Mesenchymal stem cell (in vitro differentiated cells and primary cell): Measurements from ENCODE around the gene LYRM2.

ENCODE experiments used
- DNase-seq: peaks from one replicate; pipeline ENCODE4 v3.0.0-alpha.2; 2013
- H2AFZ ChIP-seq: one replicate; pipeline ENCODE4 v1.6.1; 2013; ENCODE audit warnings: low read depth, mild to moderate bottlenecking, control low read depth, inconsistent platforms, low read length, moderate library complexity
- H2AK5ac ChIP-seq: 2 replicates; pipeline ENCODE4 v1.6.1; 2013; ENCODE audit warnings: low read length, moderate library complexity, mild to moderate bottlenecking, inconsistent platforms; ENCODE audit not compliant: severe bottlenecking
- H2BK120ac ChIP-seq: one replicate; pipeline ENCODE4 v1.6.1; 2013; ENCODE audit warnings: low read depth, mild to moderate bottlenecking, inconsistent platforms, low read length, moderate library complexity
- H2BK12ac ChIP-seq, 2 experiments: one replicate each; pipeline ENCODE4 v1.6.1; 2013; ENCODE audit warnings: inconsistent platforms in 2 of 2, low read length in 2 of 2, mild to moderate bottlenecking in 2 of 2, moderate library complexity in 2 of 2, control low read depth in 1 of 2
- H2BK15ac ChIP-seq: one replicate; pipeline ENCODE4 v1.6.1; 2013; ENCODE audit warnings: mild to moderate bottlenecking, low read depth, inconsistent platforms; ENCODE audit not compliant: poor library complexity, severe bottlenecking
- H2BK5ac ChIP-seq: 2 replicates; pipeline ENCODE4 v1.6.1; 2013; ENCODE audit warnings: low read depth, mild to moderate bottlenecking, low read length, control low read depth, inconsistent platforms; ENCODE audit not compliant: poor library complexity, severe bottlenecking
- H3K14ac ChIP-seq, 2 experiments: one replicate each; pipeline ENCODE4 v1.6.1; 2013; ENCODE audit warnings: inconsistent platforms in 2 of 2, low read length in 2 of 2, control low read depth in 1 of 2, mild to moderate bottlenecking in 1 of 2, moderate library complexity in 1 of 2
- H3K18ac ChIP-seq, 2 experiments: one replicate each; pipeline ENCODE4 v1.6.1; 2013; ENCODE audit warnings: inconsistent platforms in 2 of 2, low read length in 2 of 2, control low read depth in 1 of 2, low read depth in 1 of 2, mild to moderate bottlenecking in 1 of 2
- H3K23ac ChIP-seq, 2 experiments: one replicate each; pipeline ENCODE4 v1.6.1; 2013; ENCODE audit warnings: inconsistent platforms in 2 of 2, low read length in 2 of 2, mild to moderate bottlenecking in 2 of 2, moderate library complexity in 2 of 2, control low read depth in 1 of 2
- H3K27ac ChIP-seq: 2 replicates; pipeline ENCODE4 v1.5.1; 2013; ENCODE audit warnings: mild to moderate bottlenecking, moderate library complexity, low read length, control low read depth, inconsistent platforms; ENCODE audit not compliant: poor library complexity, severe bottlenecking
- H3K27me3 ChIP-seq, 2 experiments: 2 replicates each; pipeline versions ENCODE4 v1.6.1 to v1.7.0; 2013; ENCODE audit warnings: low read length in 2 of 2, mild to moderate bottlenecking in 2 of 2, moderate library complexity in 2 of 2, control low read depth in 1 of 2, inconsistent platforms in 1 of 2; ENCODE audit not compliant: control insufficient read depth in 1 of 2, insufficient read depth in 1 of 2
- H3K36me3 ChIP-seq, 2 experiments: 2 replicates each; pipeline versions ENCODE4 v1.6.1 to v1.7.0; 2013; ENCODE audit warnings: low read length in 2 of 2, control low read depth in 1 of 2, inconsistent platforms in 1 of 2, low read depth in 1 of 2, mild to moderate bottlenecking in 1 of 2; ENCODE audit not compliant: insufficient read depth in 2 of 2, control insufficient read depth in 1 of 2
- H3K4ac ChIP-seq, 2 experiments: one replicate each; pipeline ENCODE4 v1.6.1; 2013; ENCODE audit warnings: inconsistent platforms in 2 of 2, low read length in 2 of 2, mild to moderate bottlenecking in 2 of 2, moderate library complexity in 2 of 2, control low read depth in 1 of 2, low read depth in 1 of 2
- H3K4me1 ChIP-seq: 2 replicates; pipeline ENCODE4 v1.6.1; 2013; ENCODE audit warnings: low read depth, low read length, control low read depth; ENCODE audit not compliant: control insufficient read depth, insufficient read depth
- H3K4me2 ChIP-seq: 2 replicates; pipeline ENCODE4 v1.6.1; 2013; ENCODE audit warnings: low read length, mild to moderate bottlenecking, inconsistent platforms; ENCODE audit not compliant: poor library complexity, severe bottlenecking
- H3K4me3 ChIP-seq, 2 experiments: 2 replicates each; pipeline versions ENCODE4 v1.5.1 to v1.7.0; 2013; ENCODE audit warnings: low read length in 2 of 2, mild to moderate bottlenecking in 2 of 2, control low read depth in 1 of 2, low read depth in 1 of 2; ENCODE audit not compliant: insufficient read depth in 1 of 2
- H3K79me1 ChIP-seq: replicated peaks from 2 replicates; pipeline ENCODE4 v1.6.1; 2013; ENCODE audit warnings: mild to moderate bottlenecking, control low read depth, low read length, inconsistent platforms; ENCODE audit not compliant: poor library complexity, severe bottlenecking
- H3K9ac ChIP-seq: 2 replicates; pipeline ENCODE4 v1.7.0; 2013; ENCODE audit warnings: mild to moderate bottlenecking, low read length, moderate library complexity
- H3K9me3 ChIP-seq: 2 replicates; pipeline ENCODE4 v1.7.0; 2013; ENCODE audit warnings: mild to moderate bottlenecking, low read length; ENCODE audit not compliant: control insufficient read depth
- H4K8ac ChIP-seq: one replicate; pipeline ENCODE4 v1.6.1; 2013; ENCODE audit warnings: inconsistent platforms, mild to moderate bottlenecking, low read length, moderate library complexity
- H4K91ac ChIP-seq: one replicate; pipeline ENCODE4 v1.6.1; 2013; ENCODE audit warnings: mild to moderate bottlenecking, low read length, inconsistent platforms
- WGBS: methylation state at CpG from one replicate; pipeline ENCODE4 v1.1.7; 2013; ENCODE audit warnings: mixed read lengths; 5-methylcytosine and 5-hydroxymethylcytosine counted together

The LYRM2 gene

DNA sequence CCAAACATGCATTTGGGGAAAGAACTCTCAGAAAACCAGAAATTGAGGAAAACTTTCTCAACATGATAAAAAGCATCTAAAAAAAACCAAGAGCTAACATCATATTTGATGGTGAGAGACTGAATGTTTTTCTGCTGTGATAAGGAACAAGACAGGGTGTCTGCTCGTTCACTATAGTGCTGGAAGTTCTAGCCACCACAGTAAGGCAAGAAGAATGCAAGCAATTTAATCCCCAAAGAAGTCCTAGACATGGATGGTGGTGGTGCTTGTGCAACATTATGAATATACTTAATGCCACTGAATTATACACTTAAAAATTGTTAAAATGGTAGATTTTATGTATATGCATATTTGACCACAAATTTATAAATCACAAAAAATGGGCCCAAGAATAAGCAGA is 53.4 kb downstream of the LYRM2 start:
- no peak for DNase-seq
- Histone ChIP-seq H3K4me3 (no peak overlapping the region), H3K79me1 (no peaks in the 10 kb centered on the region), H3K23ac (no peak overlapping the region), H3K27ac (no peak overlapping the region), H2AFZ (no peak overlapping the region), H2BK15ac (no peak overlapping the region), H3K14ac (no peak overlapping the region), H3K4ac (no peak overlapping the region), H4K8ac (no peak overlapping the region), H3K9ac (no peak overlapping the region), H3K9me3 (no peaks in the 10 kb centered on the region), H2BK120ac (no peak overlapping the region), H3K4me1 (no peaks in the 10 kb centered on the region), H4K91ac (no peak overlapping the region), H2AK5ac (no peak overlapping the region), H3K18ac (no peak overlapping the region), H3K36me3 (no peaks in the 10 kb centered on the region), H2BK12ac (no peak overlapping the region), H3K27me3 (peaks cover 0 to 13% of the 10 kb centered on the region in 2 experiments), H3K4me2 (no peak overlapping the region), H2BK5ac (no peak overlapping the region)
- WGBS = 70% methylated on average over 1 of the region's 1 CpG

DNA sequence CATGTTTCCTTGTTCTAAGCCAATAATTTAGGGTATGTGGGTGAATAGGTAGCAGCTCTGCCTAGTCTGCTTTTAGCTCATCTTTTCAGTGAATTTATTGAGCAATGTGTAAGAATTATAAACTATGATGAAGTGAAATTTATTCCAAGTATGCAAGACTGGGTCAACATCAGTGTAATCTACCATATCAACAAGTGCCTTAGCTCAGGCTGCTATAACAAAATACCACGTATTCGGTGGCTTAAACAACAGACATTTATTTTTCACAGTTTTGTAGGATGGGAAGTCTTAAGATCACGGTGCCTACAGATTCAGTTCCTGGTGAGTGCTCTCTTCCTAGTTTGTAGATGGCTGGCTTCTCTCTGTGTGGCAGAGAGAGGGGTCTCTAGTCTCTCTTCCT is 54.0 kb downstream of the LYRM2 start:
- Histone ChIP-seq H2BK120ac (no peak overlapping the region), H4K91ac (no peak overlapping the region), H3K79me1 (no peaks in the 10 kb centered on the region), H3K4me3 (no peak overlapping the region), H4K8ac (no peak overlapping the region), H3K4ac (no peak overlapping the region), H2BK5ac (no peak overlapping the region), H3K27ac (no peak overlapping the region), H2BK12ac (no peak overlapping the region), H3K9me3 (no peaks in the 10 kb centered on the region), H3K36me3 (no peaks in the 10 kb centered on the region), H3K9ac (no peak overlapping the region), H2AFZ (no peak overlapping the region), H3K4me2 (no peak overlapping the region), H3K23ac (no peak overlapping the region), H3K18ac (no peak overlapping the region), H3K4me1 (no peaks in the 10 kb centered on the region), H3K14ac (no peak overlapping the region), H2BK15ac (no peak overlapping the region), H3K27me3 (peaks cover 0 to 13% of the 10 kb centered on the region in 2 experiments), H2AK5ac (no peak overlapping the region)
- 95% methylated on average over 3 of the region's 3 CpGs for WGBS
- no peak for DNase-seq

DNA sequence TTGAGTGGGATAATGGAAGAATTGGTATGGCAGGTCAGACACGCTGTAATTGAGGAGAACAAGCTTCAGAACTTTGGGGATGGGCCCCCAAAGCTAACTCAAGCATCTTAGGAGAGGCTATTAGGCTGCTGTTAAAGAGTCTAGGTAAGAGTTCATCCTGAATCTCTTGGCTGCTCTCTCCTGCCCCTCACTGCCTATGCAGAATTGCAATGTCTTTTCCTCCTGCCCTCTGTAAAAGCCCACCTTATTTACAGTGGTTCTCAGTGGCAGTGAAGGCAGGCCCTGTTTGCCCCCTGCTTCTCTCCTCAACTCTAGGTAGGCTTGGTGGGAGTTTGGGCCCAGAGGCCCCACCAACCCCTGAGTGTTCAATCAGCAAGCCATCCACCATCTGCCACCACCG is 55.0 kb downstream of the LYRM2 start:
- Histone ChIP-seq H3K4ac (no peak overlapping the region), H3K9ac (no peak overlapping the region), H3K14ac (no peak overlapping the region), H2AFZ (no peak overlapping the region), H3K79me1 (no peaks in the 10 kb centered on the region), H3K18ac (no peak overlapping the region), H3K4me2 (no peak overlapping the region), H3K4me3 (no peak overlapping the region), H2BK120ac (no peak overlapping the region), H2BK15ac (no peak overlapping the region), H4K8ac (no peak overlapping the region), H3K27me3 (peaks cover 0 to 13% of the 10 kb centered on the region in 2 experiments), H3K4me1 (no peaks in the 10 kb centered on the region), H3K23ac (no peak overlapping the region), H2AK5ac (no peak overlapping the region), H3K36me3 (no peaks in the 10 kb centered on the region), H4K91ac (no peak overlapping the region), H3K9me3 (no peaks in the 10 kb centered on the region), H2BK5ac (no peak overlapping the region), H2BK12ac (no peak overlapping the region), H3K27ac (no peak overlapping the region)
- 61% methylated on average over 2 of the region's 2 CpGs for WGBS
- no peak for DNase-seq

DNA sequence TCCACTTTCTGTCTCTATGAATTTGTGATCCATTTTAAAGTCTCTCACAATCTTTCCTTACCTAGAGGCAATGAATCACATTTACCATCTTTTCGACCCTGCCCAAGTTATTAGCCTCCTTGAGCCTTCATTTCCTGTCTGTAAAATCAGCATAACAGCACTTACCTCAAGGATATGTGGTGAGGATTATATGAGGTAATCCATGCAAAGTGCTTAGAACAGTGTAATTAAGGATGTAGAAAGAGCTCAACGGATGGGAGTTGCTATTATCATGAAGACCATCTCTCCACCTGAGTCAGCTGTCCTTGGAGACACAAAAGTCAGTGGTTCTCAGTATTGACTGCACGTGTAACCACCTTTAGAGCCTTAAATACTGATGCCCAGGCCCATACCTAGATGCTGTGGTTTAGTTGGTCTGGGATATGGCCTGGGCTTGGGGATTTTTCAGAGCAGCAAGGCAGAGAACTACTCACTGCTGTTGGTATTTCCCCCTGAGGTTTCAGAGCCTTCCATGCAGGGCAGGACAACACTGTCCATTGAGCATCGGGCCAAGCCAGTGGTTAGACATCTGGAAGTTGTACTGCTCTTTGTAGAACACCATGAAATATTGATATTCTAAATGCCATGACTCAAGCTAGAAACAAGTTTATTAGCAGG is 55.8 kb downstream of the LYRM2 start:
- no peak overlapping the region for H2BK5ac ChIP-seq
- H2BK120ac ChIP-seq = no peak overlapping the region
- 81% methylated on average over 3 of the region's 4 CpGs for WGBS

More for the DNA sequence above, 55.8 kb downstream of the LYRM2 start:
- Histone ChIP-seq H3K18ac (no peak overlapping the region), H3K9me3 (no peaks in the 10 kb centered on the region), H4K91ac (no peak overlapping the region), H3K27me3 (peaks cover 0 to 13% of the 10 kb centered on the region in 2 experiments), H2AK5ac (no peak overlapping the region), H3K4me2 (no peak overlapping the region), H2BK15ac (no peak overlapping the region), H3K4ac (no peak overlapping the region), H3K27ac (no peak overlapping the region), H3K14ac (no peak overlapping the region), H3K36me3 (no peaks in the 10 kb centered on the region), H2AFZ (no peak overlapping the region), H3K4me3 (no peak overlapping the region), H4K8ac (no peak overlapping the region), H3K4me1 (no peaks in the 10 kb centered on the region), H3K23ac (no peak overlapping the region), H3K9ac (no peak overlapping the region), H3K79me1 (no peaks in the 10 kb centered on the region), H2BK12ac (no peak overlapping the region)
- DNase-seq = no peak
